Sciatic nerve (tissue), 2 donors: Measurements from ENCODE around the gene AK8. TPM values are rescaled to one million over a fixed set of nuclear protein-coding genes. Genes with fewer than 3 reads are reported as not detected.
A peak's percentile ranks its signal among the peaks of the same experiment; 100 is the strongest.

Experiments
- ATAC-seq: fragments of 200-7000 bp; cut with Tn5 transposase; one replicate; pipeline ENCODE4 v1.9.1; 2020; ENCODE audit warnings: mild to moderate bottlenecking, moderate library complexity
- DNase-seq: peaks from one replicate; pipeline ENCODE4 v3.0.0-alpha.2; 2020; ENCODE audit warnings: low spot score
- intact Hi-C: fragments of 100-400 bp; cut with DNase I; formaldehyde crosslinking; loops from one replicate; pipeline ENCODE4 v1.14.2; 2022
- total RNA-seq: library from RNA; stranded (reverse); fragmentation: NEBNext Ultra II Directional; extraction: Animal tissue kit (Norgen Biotek cat#: 25700); gene quantifications from one replicate; pipeline ENCODE4 v1.2.1, GENCODE V29; 2021
- donor health status: DM: no; HTN: no; CAD: no.
- donor health status: DM: no; HTN: no; CAD: no.

AK8 gene
- total RNA-seq, 1 donor from 2014 or later = 1.6 TPM

GRCh38 chr9:132894346-132894745 lies 16.3 kb upstream of the AK8 start:
- intact Hi-C loops = no loop called here
- ATAC-seq = no peak
- no peak for DNase-seq

DNA sequence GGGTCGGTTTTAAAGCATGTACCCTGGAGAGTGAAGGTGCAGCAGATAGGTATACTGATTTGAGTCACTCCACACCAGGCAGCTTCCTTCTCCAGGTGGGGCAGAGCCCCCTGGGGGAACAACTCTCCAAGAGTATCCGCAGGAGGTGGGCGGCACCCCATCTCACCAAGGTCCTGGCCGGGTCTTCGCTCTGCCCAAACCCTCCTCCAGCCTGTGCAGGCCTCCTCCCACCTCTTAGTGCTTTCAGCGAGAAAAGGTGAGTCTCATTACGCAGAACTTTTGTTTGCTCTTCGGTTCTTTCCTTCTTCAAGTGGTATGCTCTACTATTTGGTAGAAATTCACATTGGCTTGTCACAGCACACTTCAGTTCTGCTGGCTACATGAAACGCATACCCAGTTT lies 14.3 kb upstream of the AK8 start:
- DNase-seq = peak; percentile 51
- intact Hi-C loops = no loop called here
- ATAC-seq = no peak

DNA sequence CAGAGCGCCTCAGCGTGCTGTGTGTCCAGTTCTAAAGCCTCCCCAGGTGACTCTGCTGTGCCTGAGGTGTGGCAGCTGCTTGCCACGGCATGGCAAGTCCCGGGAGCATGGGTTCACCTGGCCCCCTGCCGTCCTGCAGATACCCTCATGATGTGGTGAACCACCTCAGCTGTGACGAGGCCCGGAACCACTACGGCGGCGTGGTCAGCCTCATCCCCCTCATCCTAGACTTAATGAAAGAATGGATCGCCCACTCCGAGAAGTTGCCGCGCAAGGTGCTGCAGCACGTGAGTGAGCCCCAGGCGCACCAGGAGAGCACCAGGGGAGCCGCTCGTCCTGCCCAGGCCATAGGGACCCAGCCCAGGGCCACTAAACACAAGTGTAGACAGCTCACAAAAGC lies 10.1 kb upstream of the AK8 start:
- intact Hi-C loops = no loop called here
- DNase-seq (no peak), ATAC-seq (no peak)

DNA sequence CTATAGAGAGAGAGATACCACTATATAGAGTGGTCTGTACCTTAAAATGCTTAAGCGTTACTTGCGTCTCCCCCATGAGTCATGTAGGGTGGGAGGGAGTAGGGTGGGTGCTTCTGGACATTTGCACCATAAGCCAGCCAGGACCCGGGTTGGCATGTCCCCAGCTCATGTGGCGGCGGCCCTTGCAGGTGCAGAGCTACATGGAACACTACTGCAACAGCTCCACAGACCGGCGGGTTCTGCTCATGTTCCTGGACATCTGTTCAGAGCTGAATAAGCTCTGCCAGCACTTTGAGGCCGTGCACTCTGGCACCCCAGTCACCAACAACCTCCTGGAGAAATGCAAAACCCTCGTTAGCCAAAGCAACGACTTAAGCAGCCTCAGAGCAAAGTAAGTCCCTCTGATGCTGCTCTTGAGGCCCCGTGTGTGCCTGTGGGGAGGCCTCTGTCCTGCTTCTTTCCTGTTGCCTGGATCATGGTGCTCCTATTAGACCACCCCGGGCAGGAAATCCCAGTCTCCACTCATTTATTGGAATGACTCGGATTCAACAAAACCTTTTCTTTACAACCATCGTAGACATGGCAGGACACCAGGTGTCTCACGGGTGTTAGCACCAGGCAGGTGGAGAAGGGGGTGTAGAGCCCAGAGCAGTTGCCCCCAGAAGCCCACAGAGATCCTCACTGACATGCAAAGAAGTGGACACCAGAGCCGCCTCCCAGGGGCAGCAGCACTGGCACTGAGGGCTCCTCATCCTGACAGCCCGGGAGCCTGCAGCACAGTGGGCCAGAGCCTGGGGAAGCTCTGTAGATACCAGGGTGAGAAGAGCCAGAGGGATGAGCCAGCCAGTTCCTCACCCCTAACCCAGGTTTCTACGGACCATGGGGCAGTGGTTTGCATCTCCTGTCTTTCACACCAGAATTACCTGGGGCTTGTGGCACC lies 9.4 kb upstream of the AK8 start:
- ATAC-seq (no peak), DNase-seq (no peak)
- intact Hi-C loops = no loop called here

- intact Hi-C loops = no loop called here
- ATAC-seq = no peak
- DNase-seq = no peak
These were observed 8.2 kb upstream of the AK8 start for GRCh38 chr9:132886334-132886725.

DNA sequence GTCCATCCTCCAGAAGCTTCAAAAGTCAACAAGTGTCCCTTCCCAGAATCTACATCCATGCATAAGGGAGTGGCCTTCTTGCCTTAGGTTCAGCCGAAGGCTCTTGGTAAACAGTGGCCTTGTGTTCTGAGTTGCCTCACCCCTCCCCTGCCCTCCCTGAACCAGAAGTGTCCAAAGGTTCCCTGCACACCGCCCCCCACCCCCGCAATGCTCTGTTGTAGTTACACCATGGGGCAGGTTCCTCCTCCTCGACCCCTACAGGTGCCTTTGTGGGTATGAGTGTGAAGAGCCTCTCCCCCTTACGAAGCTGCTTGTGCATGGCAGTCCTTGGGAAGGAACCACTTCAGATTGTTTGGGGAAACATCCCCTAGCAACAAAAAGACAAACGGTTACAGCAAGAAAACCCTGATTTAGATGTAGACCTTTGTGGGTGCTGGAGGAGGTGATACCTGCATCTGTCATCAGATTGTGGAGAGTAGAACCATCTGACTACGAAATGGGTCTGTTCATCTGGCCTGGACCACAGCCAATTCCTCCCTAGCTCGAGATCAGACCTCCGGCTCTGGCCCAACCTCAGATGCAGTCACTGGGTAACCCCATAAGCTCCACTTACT lies 7.7 kb upstream of the AK8 start:
- ATAC-seq = no peak
- intact Hi-C loops = no loop called here
- no peak for DNase-seq

GRCh38 chr9:132883349-132884294 lies 5.5 kb upstream of the AK8 start:
- no peak for DNase-seq
- ATAC-seq = no peak
- intact Hi-C loops = no loop called here

GRCh38 chr9:132882616-132883015 lies 4.5 kb upstream of the AK8 start:
- ATAC-seq (no peak), DNase-seq (no peak)
- intact Hi-C loops = no loop called here

DNA sequence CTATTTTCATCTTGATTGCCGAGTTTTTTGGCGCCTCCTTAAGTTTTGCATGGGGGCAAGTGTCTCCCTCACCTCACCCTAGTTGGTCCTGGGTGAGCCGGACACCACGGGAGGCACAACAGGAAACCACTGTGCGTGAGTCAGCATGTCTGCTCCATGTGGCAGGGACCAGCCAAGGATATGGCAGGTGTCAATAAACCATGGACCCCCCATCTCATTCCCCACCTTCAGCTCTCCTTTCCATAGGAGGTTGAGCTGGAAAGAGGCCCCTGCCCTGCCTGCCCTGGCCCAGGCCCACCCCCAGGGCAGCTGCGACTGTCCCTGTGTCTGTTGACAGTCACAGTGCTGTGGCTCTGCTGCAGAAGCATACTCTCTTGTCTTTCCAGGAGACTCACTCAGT lies 3.7 kb upstream of the AK8 start:
- intact Hi-C loops = no loop called here
- no peak for ATAC-seq
- no peak for DNase-seq

DNA sequence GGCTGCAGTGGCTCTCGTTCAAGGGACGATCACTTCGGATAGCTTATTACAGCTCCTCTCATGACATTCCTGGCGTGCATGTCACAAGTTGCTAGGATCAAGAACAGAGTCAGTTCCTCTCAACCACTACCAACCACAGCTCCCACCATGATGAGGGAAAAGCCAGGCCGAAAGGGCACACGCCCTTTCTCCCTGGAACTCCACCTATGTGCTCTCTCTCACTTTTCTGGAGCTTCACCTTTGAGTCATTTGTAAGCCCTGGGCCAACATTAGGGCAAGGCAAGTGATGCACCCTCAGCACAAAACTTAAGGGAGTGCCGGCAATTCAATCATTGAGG lies 2.2 kb upstream of the AK8 start:
- ATAC-seq (no peak), DNase-seq (no peak)
- intact Hi-C loops = loop anchor here (1.0 kb wide), 1 partner anchor 21 kb away; no protein-coding TSS in a partner anchor

DNA sequence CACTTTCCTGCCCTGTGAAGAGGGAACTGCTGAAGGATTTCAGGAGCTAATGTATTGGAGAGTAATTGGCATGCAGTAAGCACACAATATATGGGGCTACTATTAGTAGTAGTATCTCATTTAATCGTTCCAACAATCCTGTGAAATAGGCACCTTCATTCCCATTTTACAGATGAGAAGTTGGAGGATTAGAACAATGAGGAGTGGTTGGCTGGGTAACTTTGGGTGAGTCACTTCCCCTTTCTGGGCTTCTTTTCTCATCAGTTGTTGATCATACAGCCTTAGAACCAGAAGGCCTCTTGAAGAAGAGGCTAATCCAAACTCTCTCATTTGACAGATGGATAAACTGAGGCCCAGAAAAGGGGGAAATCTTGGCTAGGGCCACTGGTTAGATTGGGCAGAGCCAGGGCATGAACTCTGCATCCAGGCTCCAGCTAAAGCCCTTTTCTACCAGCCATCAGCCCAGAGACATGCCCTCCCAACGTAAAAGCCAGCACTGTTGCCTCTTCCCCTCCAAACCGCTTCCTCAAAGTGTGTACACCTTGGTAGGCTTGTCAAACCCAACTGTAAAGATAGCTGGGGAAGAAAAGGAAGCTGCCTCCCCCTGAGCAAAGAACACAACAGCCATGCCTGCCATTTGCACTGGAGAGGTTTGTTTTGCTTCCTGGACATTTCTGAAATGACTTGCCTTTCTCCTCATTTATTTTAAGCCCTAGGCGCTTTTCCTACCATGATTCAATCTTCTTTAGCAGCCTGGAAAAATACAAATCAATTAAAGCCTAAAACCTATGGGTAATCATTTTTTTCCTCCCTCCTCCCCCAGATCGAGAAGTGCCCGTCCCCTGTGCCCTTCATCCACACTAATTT lies 1.6 kb upstream of the AK8 start:
- intact Hi-C loops = loop anchor here (1.0 kb wide), 1 partner anchor 22 kb away; no protein-coding TSS in a partner anchor
- DNase-seq (no peak), ATAC-seq (no peak)

GRCh38 chr9:132878695-132879456 lies 792 bp upstream of the AK8 start, which contains the start of gene SPACA9:
Gene SPACA9 (plus strand): TSS chr9:132878898. CDS start chr9:132883948, 5,050 bp downstream.
- intact Hi-C loops = no loop called here
- DNase-seq = peak; percentile 85
- peak; percentile 94 for ATAC-seq

DNA sequence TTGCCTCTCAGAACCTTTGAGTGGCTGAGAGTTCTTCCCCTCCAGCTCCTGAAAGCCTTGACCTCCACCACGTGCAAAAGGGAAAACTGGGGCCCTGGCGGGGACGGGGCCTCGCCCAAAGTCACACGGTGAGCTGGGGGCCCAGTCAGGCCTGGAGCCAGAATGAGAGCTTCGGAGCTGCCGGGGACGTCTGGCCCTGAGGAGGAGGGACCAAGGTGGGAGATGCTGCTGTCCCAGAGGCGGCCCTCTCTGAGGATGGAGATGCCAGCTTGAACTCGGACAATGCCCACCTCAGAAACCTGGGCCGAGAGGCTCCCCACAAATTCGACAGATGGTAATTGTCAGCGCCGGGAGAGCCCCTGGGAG lies 643 bp downstream of the AK8 start:
- intact Hi-C loops = no loop called here
- no peak for ATAC-seq
- DNase-seq = no peak

GRCh38 chr9:132876849-132877248 lies 1.2 kb downstream of the AK8 start:
- no peak for DNase-seq
- intact Hi-C loops = no loop called here
- no peak for ATAC-seq

- no peak for ATAC-seq
- intact Hi-C loops = no loop called here
These were observed 2.9 kb downstream of the AK8 start for GRCh38 chr9:132875159-132875558.

DNA sequence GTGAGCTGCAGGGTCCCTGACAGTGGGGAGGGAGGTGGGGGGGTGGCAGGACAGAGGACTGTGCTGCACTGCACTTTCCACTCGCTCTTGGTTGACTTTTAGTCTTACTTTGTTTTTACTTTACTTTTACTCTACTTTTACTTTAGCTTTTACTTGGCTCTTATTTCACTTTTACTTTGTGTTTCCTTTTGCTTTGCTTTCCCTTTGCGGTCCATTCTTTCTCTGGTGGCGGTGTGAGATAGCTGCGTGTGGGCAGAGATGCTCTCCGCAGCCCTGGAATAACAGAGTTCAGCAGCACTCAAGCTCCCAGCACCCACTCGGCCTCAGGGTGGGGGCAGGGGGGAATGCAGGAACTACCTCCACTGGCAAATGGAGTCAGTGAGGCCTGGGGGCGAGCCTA lies 4.7 kb downstream of the AK8 start:
- no peak for ATAC-seq
- no peak for DNase-seq
- intact Hi-C loops = no loop called here

More at GRCh38 chr9:132875159-132875558, 2.9 kb downstream of the AK8 start:
- DNase-seq = no peak

DNA sequence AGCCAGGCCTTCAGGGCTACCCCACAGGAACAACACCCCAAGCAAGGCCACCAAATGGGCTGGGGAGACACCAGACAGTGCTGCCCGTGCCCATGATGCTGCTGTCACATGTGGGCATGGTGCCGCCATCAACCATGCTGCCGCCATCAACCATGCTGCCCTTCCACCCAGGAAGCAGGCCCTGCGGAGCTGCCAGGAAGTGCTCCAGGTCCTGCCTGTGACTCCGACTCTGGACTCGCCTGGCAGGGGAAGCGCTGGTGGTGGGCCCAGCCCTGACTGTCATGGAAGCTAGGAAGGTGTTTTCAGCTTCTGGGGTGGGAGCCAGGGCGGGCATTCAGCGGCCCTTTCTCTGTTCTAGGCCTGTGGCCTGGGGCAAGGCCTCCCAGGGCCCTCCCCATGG lies 8.8 kb downstream of the AK8 start:
- ATAC-seq = no peak
- intact Hi-C loops = no loop called here
- DNase-seq = no peak

DNA sequence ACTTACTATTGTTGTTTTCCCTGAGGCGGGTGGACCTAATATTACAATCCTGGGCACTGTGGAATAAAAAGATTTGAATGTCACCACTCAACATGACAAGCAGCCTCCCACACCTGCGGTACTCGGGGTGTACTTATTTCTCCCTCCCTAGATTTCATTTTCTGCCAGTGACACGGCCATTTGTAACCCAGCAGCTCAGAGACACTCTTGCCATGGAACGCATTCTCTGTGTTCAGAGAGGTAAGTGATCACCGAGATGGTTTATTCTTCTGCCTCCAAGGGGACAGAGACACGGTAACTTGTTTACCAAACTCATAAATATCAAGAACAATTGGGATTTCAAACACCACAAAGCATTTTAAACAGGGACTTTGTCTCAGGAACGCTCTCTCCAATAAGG lies 11.2 kb downstream of the AK8 start:
- DNase-seq = no peak
- intact Hi-C loops = no loop called here
- ATAC-seq = no peak
